Endothelial cell (in vitro differentiated cells): ENCODE measurements around the gene TPRG1. TPM values are rescaled to one million over a fixed set of nuclear protein-coding genes. Genes with fewer than 3 reads are reported as not detected.

ENCODE experiments used
- DNase-seq: peaks from one replicate; pipeline ENCODE4 v3.0.0; 2021; ENCODE audit warnings: low spot score
- H3K27ac Mint-ChIP-seq: one replicate; pipeline ENCODE4 v1.8.0; 2021; ENCODE audit warnings: mixed read lengths, inconsistent platforms; ENCODE audit not compliant: unreplicated experiment
- H3K27me3 Mint-ChIP-seq: one replicate; pipeline ENCODE4 v1.8.0; 2021; ENCODE audit warnings: mild to moderate bottlenecking, moderate library complexity, mixed read lengths, inconsistent platforms; ENCODE audit not compliant: unreplicated experiment
- H3K36me3 Mint-ChIP-seq: one replicate; pipeline ENCODE4 v1.8.0; 2021; ENCODE audit warnings: mild to moderate bottlenecking, low read depth, mixed read lengths, inconsistent platforms; ENCODE audit not compliant: unreplicated experiment
- H3K4me1 Mint-ChIP-seq: one replicate; pipeline ENCODE4 v1.8.0; 2021; ENCODE audit warnings: mild to moderate bottlenecking, mixed read lengths, inconsistent platforms; ENCODE audit not compliant: unreplicated experiment
- H3K4me3 Mint-ChIP-seq: one replicate; pipeline ENCODE4 v1.8.0; 2021; ENCODE audit warnings: mild to moderate bottlenecking, mixed read lengths, inconsistent platforms; ENCODE audit not compliant: unreplicated experiment
- H3K9me3 Mint-ChIP-seq: one replicate; pipeline ENCODE4 v1.8.0; 2021; ENCODE audit warnings: mixed read lengths, inconsistent platforms; ENCODE audit not compliant: unreplicated experiment
- total RNA-seq: library from RNA; stranded (reverse); fragmentation: NEBNext Ultra II Directional; extraction: Animal tissue kit (Norgen Biotek cat#: 25700); gene quantifications from one replicate; pipeline ENCODE4 v1.2.1, GENCODE V29; 2021; ENCODE audit not compliant: unreplicated experiment
- TF ChIP-seq, protein P1 (sequence below): fragments of 200-600 bp; sonication (generic); IDR thresholded peaks from one replicate; pipeline ENCODE4 v1.5.0; 2021; ENCODE audit warnings: antibody characterized with exemption; ENCODE audit not compliant: unreplicated experiment

TPRG1 gene
- total RNA-seq, 1 donor from 2014 or later, result 2.1 TPM

DNA sequence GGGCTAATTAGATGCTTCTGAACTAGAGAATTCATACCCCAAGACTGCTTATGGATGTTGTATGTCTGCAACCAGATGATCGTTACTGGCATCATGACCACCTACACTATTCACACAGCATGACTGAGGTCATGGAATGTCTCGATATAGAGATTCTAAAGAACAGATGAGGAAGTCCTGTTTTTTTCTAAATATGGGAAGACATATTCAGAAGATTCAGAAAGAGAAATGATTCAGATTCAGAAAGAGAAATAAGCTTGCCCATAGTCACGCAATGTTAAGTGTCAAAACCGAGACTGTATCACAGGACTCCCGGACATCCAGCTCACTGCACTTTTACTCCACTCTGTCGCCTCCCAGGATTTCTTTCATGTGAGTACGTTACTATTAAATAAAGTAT, 136.2 kb downstream of the TPRG1 start:
- Mint-ChIP-seq H3K4me3 (no peak overlapping the region), H3K27me3 (peaks cover 2% of the 10 kb centered on the region), H3K36me3 (no peaks in the 10 kb centered on the region), H3K27ac (no peak overlapping the region), H3K9me3 (no peaks in the 10 kb centered on the region), H3K4me1 (no peaks in the 10 kb centered on the region)
- DNase-seq, result no peak
- TF ChIP-seq, protein P1, sequence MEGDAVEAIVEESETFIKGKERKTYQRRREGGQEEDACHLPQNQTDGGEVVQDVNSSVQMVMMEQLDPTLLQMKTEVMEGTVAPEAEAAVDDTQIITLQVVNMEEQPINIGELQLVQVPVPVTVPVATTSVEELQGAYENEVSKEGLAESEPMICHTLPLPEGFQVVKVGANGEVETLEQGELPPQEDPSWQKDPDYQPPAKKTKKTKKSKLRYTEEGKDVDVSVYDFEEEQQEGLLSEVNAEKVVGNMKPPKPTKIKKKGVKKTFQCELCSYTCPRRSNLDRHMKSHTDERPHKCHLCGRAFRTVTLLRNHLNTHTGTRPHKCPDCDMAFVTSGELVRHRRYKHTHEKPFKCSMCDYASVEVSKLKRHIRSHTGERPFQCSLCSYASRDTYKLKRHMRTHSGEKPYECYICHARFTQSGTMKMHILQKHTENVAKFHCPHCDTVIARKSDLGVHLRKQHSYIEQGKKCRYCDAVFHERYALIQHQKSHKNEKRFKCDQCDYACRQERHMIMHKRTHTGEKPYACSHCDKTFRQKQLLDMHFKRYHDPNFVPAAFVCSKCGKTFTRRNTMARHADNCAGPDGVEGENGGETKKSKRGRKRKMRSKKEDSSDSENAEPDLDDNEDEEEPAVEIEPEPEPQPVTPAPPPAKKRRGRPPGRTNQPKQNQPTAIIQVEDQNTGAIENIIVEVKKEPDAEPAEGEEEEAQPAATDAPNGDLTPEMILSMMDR, result no peak

DNA sequence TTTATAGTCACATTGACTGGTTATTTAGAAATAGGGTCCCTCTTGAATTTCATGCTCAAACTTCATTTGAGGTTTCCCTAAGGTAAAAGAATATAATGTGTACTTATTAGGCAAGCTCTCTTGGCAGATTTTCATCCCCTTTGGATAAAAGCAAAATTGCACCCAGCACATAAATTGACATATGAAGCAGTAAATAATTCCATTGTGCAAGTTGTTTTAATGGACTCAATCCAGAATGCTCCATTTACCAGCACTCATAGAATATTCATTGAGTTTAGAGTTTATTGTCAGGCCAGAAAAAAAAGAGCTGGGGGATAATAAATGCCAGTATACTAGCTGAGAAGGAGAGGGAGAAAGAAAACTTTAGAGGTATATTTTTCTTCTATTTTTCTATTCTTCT, 136.8 kb downstream of the TPRG1 start:
- no peak for DNase-seq
- peaks cover 2% of the 10 kb centered on the region for H3K27me3 Mint-ChIP-seq
- TF ChIP-seq, protein P1, result no peak
- no peak overlapping the region for H3K4me3 Mint-ChIP-seq
- H3K9me3 Mint-ChIP-seq, result no peaks in the 10 kb centered on the region
- no peak overlapping the region for H3K27ac Mint-ChIP-seq
- H3K4me1 Mint-ChIP-seq, result no peaks in the 10 kb centered on the region
- no peaks in the 10 kb centered on the region for H3K36me3 Mint-ChIP-seq

DNA sequence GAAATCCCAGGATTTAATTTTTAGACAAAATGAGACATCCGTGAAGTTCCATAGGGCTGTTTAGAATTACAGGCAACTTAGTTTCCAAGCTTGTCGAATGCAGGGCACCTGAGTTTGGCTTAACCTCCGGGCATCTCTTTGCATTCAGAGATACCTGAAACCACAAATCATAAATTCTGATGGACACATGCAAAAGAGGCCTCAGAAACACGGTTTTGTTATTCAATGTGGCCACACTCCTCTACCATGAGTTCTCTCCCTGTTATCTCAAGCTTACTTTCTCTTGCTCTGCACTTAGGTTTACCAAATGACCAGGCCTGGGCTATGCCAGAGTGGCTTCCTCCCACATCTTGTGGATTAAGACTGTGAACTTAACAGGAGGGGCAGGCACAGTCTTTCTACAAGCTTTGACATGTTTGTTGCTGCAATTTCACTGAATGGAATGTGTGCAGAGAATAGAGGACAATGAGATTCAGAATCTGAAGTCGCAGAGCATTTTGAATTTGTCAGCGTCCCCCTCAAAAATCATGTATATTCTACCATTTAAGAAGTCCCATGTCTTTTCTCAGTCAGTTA, 137.7 kb downstream of the TPRG1 start:
- H3K4me1 Mint-ChIP-seq, result no peaks in the 10 kb centered on the region
- TF ChIP-seq, protein P1, result no peak
- no peak overlapping the region for H3K4me3 Mint-ChIP-seq
- no peaks in the 10 kb centered on the region for H3K36me3 Mint-ChIP-seq
- no peak overlapping the region for H3K27ac Mint-ChIP-seq
- DNase-seq, result no peak
- H3K27me3 Mint-ChIP-seq, result peaks cover 2% of the 10 kb centered on the region
- no peaks in the 10 kb centered on the region for H3K9me3 Mint-ChIP-seq

GRCh38 chr3:189311521-189311920, 139.8 kb downstream of the TPRG1 start:
- Mint-ChIP-seq H3K27ac (no peak overlapping the region), H3K27me3 (peaks cover 2% of the 10 kb centered on the region), H3K4me3 (no peak overlapping the region), H3K4me1 (no peaks in the 10 kb centered on the region), H3K36me3 (no peaks in the 10 kb centered on the region), H3K9me3 (no peaks in the 10 kb centered on the region)
- TF ChIP-seq, protein P1, result no peak
- DNase-seq, result no peak

DNA sequence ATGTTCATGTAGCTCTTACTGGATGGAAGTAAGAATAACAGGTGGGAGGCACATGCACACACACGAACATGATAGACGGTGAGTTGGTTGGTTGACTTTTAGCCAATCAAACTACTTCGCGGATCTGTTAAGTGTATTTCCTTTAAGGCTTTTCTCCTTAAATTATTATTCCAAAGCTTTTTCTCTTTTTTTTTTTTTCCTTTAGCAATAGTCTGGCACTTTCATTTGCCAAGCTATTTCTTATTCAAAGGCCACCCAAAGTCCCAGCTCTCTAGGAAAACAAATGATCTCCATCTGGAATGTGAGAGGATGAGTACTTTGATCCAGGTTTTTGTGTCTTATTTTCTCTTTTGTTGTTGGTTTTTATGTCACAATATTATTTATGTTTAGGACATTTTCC, 141.1 kb downstream of the TPRG1 start:
- no peaks in the 10 kb centered on the region for H3K36me3 Mint-ChIP-seq
- no peaks in the 10 kb centered on the region for H3K9me3 Mint-ChIP-seq
- TF ChIP-seq, protein P1, result no peak
- H3K27ac Mint-ChIP-seq, result no peak overlapping the region
- peaks cover 2% of the 10 kb centered on the region for H3K27me3 Mint-ChIP-seq
- DNase-seq, result no peak
- no peak overlapping the region for H3K4me3 Mint-ChIP-seq
- H3K4me1 Mint-ChIP-seq, result peaks cover 2% of the 10 kb centered on the region
